Activated naive CD4-positive, alpha-beta T cell (primary cell): ENCODE results near the gene ENPP6.

Experiments
- DNase-seq, 4 experiments: peaks; one replicate each; lab custom pipeline; 2025; lab: John Stamatoyannopoulos, UW

The ENPP6 gene

DNA sequence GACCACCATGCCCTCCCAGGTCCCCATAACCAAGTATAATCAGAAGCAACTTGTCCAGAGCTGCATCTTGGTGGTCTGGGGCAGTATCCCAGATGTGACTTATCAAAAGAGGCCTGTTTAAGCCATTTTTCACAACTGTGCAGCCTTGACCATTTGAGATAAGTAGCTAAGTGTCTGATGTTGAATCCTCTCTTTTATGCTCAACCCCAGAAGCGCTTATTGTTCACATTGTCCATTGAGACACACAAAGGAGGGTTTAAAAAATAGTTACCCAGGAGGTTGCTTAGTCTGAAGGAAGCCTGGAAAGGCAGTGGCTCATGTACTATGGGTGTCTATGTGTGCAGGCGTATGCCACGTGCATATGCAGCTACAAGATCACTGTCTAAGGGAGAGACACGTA is 27.0 kb downstream of the ENPP6 start:
- no peak for DNase-seq

DNA sequence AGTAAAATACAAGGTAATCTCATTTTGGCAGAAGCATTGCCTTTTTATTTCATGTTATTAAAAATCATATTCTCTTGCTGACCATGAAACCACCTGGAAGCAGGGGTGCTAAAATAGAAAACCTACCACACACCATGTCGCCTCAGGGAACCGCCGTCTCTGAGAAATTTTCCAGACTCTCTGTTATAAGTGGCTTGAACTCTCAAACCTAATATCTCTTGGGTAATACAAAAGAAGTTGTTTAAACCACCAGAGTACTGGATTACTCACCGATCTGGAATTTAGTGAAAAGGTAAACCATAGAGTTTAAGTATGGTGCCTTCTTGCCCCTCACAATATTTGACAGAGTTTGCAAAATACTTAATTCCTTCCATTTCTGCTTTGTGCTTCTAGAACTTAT is 27.7 kb downstream of the ENPP6 start:
- DNase-seq, result no peak

DNA sequence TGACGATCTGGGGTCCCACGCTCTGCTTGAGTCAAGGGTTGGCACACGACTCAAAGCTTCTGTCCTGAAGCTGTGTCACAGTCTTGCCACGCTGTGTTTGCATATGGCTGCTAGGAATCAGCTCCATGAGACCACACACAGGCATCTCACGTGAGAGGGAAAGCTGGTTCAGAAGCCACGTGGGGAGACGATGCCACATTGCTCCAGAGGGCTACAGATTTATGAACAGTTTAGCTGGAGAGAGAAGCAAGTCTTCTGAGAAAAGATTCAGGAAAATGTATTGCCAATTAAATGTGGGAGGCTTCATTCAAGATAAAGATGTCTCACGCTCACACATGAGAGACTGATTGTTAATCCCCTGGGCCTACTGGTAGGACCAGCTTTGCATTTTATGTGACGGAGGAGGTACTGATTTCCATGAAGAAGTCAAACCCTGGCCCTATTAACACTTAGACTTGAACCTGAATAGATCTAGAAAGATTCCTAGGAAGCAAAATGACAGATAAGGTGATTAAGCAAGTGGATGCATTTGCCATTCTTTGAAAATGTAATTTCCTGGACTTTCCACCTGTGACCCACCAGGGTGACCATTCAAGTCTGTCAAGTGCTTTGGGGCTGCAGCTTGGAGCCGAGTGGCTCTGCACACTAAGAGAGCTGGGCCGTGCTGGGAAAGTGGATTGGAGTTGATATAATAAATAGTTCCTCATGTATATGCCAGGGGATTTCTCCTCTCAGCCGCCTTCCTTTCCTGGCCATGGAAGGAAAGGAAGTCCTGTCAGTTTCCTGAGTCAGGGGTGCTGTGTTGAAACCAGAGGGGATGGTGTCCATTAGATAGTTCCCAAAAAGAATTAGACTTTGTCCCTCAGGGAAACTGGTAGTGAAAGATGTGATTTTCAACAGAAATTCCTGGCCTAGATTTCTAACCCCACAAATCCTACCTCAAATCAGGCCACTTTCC is 29.0 kb downstream of the ENPP6 start:
- no peak for DNase-seq

DNA sequence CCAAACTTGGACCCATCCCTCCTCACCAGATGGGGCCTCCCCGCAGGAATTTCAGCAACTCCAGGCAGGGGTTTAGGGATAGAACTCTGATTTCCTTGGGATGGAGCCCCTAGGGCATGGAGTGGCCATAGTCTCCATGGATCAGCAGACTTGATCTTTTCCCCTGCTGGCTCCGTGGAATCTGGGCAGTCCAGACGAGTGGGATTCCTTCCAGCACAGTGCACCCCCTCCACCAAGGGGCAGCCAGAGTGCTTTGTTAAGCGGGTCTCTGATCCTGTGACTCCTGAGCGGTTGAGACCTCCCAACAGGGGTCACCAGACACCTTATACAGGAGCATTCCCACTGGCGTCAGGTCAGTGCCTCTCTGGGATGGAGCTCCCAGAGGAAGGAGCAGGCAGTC is 40.4 kb downstream of the ENPP6 start:
- no peak for DNase-seq

DNA sequence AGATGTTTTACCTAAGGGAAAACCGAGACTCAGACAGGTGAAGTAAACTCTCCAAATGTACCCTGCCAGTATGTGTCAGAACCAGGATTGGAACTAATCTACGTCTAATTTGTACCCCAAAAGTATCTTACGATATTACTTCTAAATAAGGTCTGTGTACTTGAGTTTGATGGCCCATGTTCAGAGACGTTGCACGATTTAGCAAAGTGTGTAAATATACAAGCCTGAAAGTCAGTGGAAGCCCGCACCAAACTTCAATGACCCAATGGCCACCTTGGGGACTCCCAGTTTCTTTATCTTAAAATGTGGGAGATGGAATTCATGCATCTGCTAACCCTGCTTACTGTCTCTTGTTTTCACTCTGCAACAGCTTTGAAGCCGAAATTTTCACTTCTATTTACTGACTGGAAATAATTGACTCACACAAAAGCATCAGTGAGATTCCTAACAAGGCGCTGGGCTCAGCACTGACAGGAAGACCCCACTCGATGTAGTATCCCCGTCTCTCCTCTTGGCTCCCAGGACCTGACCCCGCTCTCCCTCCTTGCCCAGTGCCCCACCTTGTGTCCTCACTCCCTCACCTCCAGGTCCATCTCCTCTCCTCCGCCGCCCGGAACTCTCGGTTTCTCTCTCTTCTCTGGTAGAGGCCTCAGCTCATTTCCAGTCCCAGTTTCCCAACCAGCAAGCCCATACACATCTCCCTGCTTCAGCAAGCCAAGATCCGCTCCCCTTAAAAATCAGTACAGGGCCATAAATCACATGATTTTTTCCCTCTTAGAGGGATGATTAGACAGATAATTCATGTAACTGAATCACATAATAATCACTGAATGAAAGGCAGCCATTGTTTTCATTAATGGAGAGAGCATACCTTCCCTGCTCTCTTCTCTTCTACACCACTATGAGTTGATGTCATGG is 42.8 kb downstream of the ENPP6 start:
- no peak for DNase-seq

DNA sequence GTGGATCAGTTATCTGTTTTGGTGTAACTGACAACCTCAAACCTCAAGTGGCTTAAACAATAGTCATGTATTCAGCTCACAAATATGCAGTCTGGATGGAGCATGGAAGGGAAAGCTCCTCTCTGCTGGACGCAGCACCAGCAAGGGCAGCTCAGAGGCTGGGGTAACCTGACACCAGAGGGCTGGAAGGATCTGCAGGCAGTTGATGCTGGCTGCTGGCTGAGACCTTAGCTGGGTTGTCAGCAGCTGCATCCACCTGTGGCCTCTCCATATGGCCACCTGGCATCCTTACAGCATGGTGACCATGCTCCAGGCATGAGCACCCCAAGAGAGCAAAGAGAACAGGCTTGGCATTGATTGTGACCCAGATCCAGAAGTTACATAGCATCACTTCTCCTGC is 46.7 kb downstream of the ENPP6 start:
- DNase-seq, result no peak

DNA sequence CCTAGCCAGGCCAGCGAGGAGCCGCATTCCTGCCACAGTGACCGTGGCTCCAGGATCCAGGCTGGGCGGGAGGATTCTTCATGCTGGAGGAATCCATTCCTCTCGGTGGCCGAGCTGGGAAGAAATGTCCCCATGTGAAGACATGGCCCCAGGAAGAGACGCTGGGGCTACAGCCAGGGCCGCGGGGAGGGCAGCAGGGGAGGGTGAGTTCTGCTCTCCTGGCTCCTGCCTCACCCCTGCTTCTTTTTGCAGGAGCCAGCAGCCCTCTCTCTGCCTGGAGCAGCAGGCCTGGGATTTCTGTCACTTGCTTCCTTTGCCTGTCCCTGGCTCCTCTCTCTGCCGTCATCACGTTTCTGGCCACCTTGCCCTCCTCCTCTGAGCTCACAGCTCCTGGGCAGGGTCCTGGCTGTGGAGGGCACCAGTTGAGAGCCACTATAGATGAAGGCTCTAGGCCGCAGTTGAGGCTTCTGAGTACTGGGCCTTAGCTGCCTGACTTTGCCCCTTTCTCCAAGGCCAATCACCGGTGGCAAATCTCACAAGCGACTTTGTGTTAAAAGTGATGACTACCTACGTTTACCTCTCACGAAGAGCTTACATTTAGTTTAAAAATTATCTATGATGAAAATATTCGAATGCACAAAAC is 48.3 kb downstream of the ENPP6 start:
- no peak for DNase-seq

DNA sequence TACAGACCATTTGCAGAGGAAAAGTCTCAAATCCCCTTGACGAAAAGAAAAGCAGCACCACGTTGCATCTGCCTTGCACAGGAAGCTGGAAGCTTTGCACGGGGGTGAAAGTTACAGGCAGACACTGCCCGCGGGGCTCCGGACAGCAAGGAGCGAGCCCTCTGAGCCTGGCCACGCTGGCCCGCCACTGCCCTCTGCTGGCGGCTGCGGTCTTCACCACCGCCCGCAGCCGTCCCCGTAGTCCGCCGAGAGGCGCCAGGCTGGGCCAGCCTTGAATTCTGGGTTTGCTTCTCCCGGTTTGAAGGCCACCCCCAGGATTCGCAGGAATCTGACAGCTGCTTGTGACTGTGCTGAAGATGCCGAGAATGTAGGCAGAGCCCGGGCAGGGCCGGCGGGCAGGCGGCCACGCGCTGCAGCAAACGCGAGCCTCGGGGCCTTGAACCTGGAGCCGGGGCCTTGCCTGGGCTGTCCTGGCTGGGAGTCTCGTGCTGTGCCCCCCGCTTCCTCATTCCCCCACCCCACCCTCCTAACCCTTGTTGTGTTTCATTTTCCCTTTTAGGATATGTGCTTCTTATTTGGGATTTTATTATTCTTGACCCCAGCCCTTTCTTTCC is 49.2 kb downstream of the ENPP6 start:
- peak; percentile 2 to 43 (median 14) for DNase-seq

DNA sequence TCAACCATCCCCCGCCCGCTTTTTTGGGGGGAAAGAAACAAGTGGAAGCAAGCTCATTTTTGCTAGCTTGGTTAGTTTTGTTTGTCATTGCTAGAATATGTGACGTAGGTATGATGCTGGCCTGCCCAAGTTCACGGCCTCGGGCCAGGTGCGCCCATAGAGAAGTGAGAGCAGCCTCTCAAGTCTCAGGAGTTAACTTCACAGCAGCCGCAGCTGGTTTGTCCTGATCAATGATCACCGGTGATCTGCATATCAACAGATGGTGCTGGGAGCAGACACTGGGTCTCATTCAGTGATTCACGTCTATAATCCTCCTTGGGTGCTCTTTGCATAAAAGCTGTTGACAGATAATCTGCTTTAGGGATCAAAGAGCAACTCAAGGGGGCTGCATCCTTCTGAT is 50.1 kb downstream of the ENPP6 start:
- no peak for DNase-seq

DNA sequence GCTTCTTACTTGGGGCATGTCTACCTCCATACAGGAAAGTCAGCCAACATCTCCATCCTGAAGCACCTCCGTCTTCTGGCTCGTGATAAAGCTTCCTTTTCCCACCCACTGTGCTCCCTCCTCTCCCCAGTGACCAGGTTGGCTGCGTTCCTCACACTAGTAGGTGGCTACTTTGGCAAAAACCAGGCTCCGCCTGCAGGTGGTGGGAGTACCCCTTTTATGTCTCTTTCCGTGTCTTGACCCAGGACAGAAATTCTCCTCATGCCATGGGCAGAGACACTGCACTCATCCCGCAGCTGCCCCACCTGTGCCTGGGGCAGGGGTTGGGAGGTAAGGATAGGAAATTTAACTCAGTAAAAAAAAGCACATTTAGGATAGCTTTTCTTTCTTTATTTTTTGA is 50.9 kb downstream of the ENPP6 start:
- no peak for DNase-seq

DNA sequence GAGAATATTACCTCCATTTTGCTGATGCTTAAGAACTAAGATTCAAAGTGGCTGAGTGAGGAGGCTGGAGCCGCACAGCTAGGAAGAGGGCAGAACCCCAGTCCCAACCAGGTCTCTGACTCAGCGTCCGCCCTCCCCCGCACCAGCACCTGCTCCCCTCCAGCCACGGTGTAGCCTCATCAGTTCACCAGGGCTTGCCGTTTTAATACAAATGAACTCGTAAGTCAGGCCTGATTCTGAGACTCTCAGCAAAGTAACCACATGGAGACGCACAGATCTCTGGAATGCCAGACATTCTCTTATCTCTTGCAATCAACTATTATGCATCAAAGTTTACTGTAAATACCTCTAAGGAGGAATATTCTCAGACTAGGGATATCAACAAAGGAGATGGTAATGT is 52.4 kb downstream of the ENPP6 start:
- no peak for DNase-seq

DNA sequence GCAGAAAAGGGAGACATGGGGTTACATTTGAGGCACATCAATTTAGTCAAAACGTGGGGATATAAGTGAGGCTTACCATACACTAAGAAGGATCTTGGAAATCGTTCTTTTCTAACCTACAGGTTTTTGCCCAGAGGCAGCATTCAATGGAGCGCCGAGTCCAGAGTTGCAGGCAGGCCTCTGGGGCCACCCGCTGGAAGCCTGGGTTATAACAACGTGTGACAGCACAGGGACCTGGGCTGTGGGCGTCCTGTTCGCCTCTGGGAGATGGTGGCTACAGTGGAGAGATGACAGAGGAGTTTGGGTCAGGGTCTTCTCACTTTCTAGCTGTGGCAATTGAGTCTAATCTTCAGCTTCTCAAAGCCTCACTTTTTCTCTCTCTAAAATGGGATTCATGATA is 53.9 kb downstream of the ENPP6 start:
- DNase-seq, result no peak

DNA sequence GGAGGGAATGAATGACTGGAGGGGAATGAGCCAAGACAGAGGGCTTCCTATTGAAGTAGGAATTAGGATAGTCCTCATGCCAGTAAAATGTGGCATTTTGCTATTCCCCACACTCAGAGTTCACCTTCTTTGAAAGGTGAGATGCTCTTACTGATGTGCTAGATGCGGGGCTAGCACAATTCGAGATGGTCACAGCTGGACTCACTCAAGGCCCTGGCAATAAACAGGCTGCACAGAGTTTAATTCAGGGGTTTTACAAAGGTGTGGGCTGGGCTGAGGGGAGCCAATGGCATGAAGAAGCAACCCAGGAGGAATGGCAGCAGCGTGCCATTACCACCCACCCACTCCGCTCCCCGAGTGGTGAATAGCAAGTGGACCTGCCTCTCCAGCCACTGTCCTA is 55.1 kb downstream of the ENPP6 start:
- DNase-seq, result no peak

DNA sequence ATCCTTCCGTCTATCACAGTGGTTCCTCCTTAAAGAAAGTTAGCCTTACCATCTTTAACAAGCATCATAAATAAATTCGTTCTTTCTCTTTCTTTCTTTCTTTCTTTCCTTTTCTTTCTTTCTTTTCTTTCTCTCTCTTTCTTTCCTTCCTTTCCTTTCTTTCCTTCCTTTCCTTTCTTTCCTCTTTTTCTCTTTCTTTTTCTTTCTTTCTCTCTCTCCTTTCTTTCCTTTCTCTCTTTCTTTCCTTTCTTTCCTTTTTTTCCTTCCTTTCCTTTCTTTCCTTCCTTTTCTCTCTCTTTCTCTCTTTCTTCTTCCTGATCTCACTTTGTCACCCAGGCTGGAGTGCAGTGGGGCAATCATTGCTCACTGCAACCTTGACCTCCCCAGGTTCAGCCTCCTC is 60.4 kb downstream of the ENPP6 start:
- DNase-seq, result no peak

DNA sequence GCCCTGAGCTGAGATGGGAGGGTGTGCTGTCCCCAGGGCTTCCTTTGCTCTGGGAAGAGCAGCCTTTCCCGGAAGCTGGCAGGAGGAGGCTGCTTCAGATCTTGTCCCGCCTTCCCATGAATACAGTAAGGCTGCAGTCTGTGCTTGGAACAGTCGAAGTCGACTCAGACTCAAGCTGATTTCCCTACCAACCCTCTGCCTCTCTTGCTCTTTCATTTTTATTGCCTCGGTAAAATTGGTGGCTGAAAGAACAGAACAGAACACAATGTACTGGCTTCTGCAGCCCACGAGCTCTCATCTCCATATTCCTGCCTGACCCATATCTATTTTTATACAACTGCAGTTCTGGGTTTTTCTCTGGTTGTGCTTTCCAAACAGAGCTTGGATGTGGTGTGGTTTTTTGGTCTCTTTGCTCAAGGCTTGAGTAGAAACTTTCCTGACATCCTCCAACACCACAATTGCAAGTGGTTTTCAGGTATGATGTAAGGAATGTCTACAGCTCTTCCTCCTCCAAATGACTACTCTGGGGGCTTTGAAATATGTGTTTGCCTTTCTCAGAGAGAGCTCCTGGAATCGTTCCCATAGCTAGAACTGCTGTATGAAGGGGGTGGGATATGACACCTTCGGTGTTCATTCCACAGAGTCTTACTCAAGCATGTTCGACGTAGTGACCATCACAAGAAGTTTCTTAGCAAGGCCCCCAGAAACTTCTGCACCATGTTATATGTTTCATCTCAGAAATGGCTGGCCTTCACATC is 61.3 kb downstream of the ENPP6 start:
- DNase-seq, result no peak

DNA sequence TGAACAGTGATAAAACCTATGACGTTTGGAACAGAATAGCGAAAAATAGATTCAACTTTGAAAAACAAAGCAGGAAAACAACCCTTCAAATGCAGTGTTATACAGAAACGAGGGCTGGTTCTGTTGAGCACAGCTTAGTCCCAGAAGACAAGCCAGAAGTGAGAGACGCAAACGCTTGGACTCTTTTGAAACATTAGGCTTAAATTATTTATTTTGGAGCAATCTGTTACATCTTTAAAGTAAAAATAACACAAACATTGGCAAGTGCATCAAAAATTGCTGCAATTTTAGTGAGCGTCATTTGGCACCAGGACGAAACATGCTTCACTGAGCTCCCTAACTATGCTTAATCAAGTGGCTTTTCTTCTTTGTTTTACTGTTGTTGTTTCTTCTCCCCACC is 63.5 kb downstream of the ENPP6 start:
- no peak for DNase-seq

DNA sequence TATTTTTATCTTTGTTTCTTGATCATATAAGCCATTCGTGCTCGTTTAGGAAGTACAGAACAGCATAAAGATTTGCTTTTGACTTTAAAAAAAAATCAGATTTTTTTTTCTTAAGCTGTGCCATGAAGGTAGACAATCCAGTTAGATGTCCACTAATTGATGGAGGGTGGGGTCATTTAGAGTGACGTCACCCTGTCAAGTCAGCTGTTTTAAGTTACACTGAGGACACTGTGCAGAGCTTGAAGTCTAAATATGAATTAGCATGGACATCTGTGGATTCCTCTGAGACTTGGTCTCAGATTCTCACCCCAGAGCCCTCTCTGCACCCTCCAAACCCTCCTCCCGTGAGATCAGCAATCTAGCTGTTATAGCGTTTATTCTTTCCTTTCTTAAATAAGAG is 63.9 kb downstream of the ENPP6 start:
- no peak for DNase-seq

DNA sequence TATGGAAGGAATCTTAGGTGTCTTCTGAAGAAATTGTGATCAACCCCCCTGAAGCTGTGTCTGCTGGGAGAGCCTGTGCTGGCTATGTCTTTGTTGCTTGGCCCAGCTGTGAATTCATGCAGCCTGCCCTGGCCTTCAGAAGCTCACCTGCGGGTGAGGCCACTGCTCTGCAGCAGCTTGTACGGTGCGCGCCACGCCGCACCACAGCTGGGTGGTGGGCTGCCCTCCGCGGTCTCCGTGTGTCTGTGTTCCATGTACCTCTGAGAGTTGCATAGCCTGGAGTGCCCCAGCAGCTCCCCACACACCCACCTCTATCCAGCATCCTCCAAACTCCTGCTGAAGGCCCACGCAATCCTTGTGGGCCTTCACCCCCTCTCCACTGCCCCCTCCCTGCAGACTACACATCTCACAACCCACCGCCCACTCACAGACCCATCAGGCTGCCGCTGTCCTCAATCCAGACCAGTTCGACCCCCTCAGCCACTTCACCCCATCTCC is 65.6 kb downstream of the ENPP6 start:
- no peak for DNase-seq

DNA sequence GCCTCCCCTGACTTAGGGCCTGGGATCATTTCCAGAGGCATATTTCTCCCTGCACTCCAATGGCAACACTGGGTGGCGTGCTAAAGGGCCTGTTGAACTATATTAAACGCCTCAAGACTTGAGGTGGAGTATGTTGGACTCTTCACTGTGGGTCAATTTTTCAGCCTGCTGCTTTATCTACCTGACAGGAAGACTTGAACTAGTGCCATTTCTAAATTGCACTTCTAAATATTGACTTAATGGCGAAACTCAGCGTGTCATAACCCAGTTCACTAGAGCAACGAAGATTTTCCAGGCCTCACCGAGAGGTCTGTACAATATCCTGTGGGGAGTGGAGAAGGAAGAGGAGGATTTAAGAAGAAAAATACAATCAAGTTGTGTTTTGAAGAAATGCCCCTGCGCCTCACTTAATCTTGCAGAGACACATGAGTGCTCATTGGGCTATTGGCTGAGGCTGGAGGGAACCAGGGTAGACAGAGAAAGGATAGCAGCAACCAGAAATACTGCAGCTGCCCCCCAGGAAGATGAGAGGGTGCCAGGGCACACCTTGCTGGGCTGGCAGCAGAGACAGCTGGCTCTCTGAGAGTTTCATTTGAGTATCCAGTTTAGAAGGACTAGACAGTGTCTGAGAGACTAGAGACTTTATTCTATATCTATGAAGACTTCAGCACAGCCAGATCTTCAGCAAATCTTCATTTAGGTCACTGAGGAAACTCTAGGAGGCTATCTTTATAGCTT is 67.4 kb downstream of the ENPP6 start:
- DNase-seq, result no peak
